ENCODE data around the gene RBP3. TPM values are rescaled to one million over a fixed set of nuclear protein-coding genes. Genes with fewer than 3 reads are reported as not detected.

Gene RBP3
- total and polyA plus RNA-seq, 7 donors, result not detected

GRCh38 chr10:47404937-47405336 lies 56.8 kb downstream of the RBP3 start:
- Histone ChIP-seq H3K4me1 (peaks cover 0 to 21% (median 15%) of the 10 kb centered on the region in 4 donors), H3K4me3 (no peak overlapping the region), H3K27ac (no peak overlapping the region), H3K9me3 (no peaks in the 10 kb centered on the region), H3K27me3 (no peaks in the 10 kb centered on the region), H3K36me3 (no peaks in the 10 kb centered on the region)
- intact Hi-C loops (cut with DNase I), result no loop called here
- DNase-seq, result no peak
- TF ChIP-seq, protein P1, sequence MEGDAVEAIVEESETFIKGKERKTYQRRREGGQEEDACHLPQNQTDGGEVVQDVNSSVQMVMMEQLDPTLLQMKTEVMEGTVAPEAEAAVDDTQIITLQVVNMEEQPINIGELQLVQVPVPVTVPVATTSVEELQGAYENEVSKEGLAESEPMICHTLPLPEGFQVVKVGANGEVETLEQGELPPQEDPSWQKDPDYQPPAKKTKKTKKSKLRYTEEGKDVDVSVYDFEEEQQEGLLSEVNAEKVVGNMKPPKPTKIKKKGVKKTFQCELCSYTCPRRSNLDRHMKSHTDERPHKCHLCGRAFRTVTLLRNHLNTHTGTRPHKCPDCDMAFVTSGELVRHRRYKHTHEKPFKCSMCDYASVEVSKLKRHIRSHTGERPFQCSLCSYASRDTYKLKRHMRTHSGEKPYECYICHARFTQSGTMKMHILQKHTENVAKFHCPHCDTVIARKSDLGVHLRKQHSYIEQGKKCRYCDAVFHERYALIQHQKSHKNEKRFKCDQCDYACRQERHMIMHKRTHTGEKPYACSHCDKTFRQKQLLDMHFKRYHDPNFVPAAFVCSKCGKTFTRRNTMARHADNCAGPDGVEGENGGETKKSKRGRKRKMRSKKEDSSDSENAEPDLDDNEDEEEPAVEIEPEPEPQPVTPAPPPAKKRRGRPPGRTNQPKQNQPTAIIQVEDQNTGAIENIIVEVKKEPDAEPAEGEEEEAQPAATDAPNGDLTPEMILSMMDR (IDR thresholded peaks at IDR 0.05), result no peak
- TF ChIP-seq POLR2A (IDR thresholded peaks at IDR 0.05), result no peak
- TF ChIP-seq EP300 (IDR thresholded peaks at IDR 0.05), result no peak
- TF ChIP-seq POLR2AphosphoS5 (IDR thresholded peaks at IDR 0.05), result no peak
- 97 to 98% methylated on average over 2 of the region's 2 CpGs for WGBS, 2 donors

- no peaks in the 10 kb centered on the region for H3K27me3 ChIP-seq
- intact Hi-C loops (cut with DNase I), result no loop called here
- H3K4me3 ChIP-seq, result no peak overlapping the region
- no peaks in the 10 kb centered on the region for H3K36me3 ChIP-seq
- peaks cover 0 to 21% (median 15%) of the 10 kb centered on the region in 4 donors for H3K4me1 ChIP-seq
- DNase-seq, result no peak
- H3K9me3 ChIP-seq, result no peaks in the 10 kb centered on the region
- 91 to 93% methylated on average over 11 of the region's 11 CpGs for WGBS, 2 donors
- no peak overlapping the region for H3K27ac ChIP-seq
- no peak for TF ChIP-seq EP300 (IDR thresholded peaks at IDR 0.05)
- TF ChIP-seq, protein P1 (IDR thresholded peaks at IDR 0.05), result no peak
- TF ChIP-seq POLR2A (IDR thresholded peaks at IDR 0.05), result no peak
- no peak for TF ChIP-seq POLR2AphosphoS5 (IDR thresholded peaks at IDR 0.05)
Measured at GRCh38 chr10:47405857-47406547, 57.8 kb downstream of the RBP3 start.

GRCh38 chr10:47406548-47406869 lies 58.3 kb downstream of the RBP3 start:
- Histone ChIP-seq H3K27me3 (no peaks in the 10 kb centered on the region), H3K9me3 (no peaks in the 10 kb centered on the region), H3K36me3 (no peaks in the 10 kb centered on the region), H3K4me3 (no peak overlapping the region), H3K27ac (no peak overlapping the region), H3K4me1 (peaks cover 0 to 21% (median 15%) of the 10 kb centered on the region in 4 donors)
- no peak for TF ChIP-seq POLR2AphosphoS5 (IDR thresholded peaks at IDR 0.05)
- no peak for TF ChIP-seq EP300 (IDR thresholded peaks at IDR 0.05)
- TF ChIP-seq, protein P1 (IDR thresholded peaks at IDR 0.05), result no peak
- TF ChIP-seq POLR2A (IDR thresholded peaks at IDR 0.05), result no peak
- WGBS, 2 donors, result 82 to 91% methylated on average over 4 of the region's 4 CpGs
- DNase-seq, result no peak
- intact Hi-C loops (cut with DNase I), result no loop called here

DNA sequence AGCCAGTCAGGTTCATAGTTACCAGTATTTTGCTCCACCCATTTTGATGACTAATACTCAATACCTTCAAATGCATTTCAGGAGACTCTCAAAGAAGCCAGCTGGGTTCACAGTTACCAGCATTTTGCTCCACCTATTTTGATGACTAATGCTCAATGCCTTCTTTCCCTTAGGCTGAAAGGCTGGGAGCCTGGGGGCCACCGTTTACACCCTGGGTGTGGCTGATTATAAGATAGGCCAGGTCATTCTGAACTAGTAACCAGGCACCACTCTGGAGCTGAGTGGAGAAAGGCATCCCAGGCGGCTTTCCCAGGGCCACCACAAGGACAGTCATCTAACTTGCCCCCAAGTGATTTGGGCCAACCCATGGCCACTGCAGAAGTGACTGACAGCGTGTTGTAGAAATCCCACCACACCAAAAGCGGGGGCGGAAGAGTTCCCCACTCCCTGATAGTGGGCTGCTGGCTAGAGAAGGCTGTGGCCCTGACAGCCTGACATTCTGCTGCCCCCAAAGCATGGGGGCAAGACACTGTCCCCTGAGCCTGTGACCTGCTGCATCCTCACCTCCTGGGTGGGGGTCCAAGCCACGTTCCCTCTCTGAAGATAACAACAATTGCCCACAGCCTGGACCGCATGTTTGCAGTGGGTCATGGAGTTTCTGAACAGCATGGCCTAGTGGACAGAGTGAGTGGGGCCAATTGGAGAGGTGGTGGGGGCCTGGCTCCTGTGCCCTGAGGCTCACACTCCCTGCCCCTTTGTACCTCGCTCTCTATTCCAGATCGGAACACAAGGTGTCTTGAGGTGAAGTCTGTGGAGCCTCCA lies 58.9 kb downstream of the RBP3 start:
- H3K4me3 ChIP-seq, result no peak overlapping the region
- H3K36me3 ChIP-seq, result no peaks in the 10 kb centered on the region
- TF ChIP-seq POLR2AphosphoS5 (IDR thresholded peaks at IDR 0.05) (no peak), EP300 (IDR thresholded peaks at IDR 0.05) (no peak), POLR2A (IDR thresholded peaks at IDR 0.05) (no peak)
- TF ChIP-seq, protein P1 (IDR thresholded peaks at IDR 0.05), result no peak
- H3K4me1 ChIP-seq, result peaks cover 0 to 20% (median 15%) of the 10 kb centered on the region in 4 donors
- H3K9me3 ChIP-seq, result no peaks in the 10 kb centered on the region
- no peak overlapping the region for H3K27ac ChIP-seq
- no peaks in the 10 kb centered on the region for H3K27me3 ChIP-seq
- DNase-seq, result no peak
- intact Hi-C loops (cut with DNase I), result no loop called here
- WGBS, 2 donors, result 80 to 88% methylated on average over 9 of the region's 9 CpGs

Other genes with a start within 250 kb of the RBP3 start
- gene GDF10, start 48.2 kb upstream of the RBP3 start, total RNA-seq, result 10 to 100 TPM in 1 of 4 donors, 1 to 10 TPM in 3; 3.8 to 11.9 (median 4.9) TPM
- gene GDF10, start 48.2 kb upstream of the RBP3 start, polyA plus RNA-seq, result under 1 TPM in 1 of 3 donors, not detected in 2; 0.67 TPM
- gene GDF2, start 25.9 kb upstream of the RBP3 start, total RNA-seq, result not detected
- not detected for gene GDF2, start 25.9 kb upstream of the RBP3 start, polyA plus RNA-seq
- gene ZNF488, start 35.9 kb downstream of the RBP3 start, total RNA-seq, result under 1 TPM in 1 of 4 donors, not detected in 3; 0.16 TPM
- gene ZNF488, start 35.9 kb downstream of the RBP3 start, polyA plus RNA-seq, result under 1 TPM; 0.60 to 0.82 (median 0.69) TPM
- gene ANXA8, start 135.8 kb downstream of the RBP3 start, total RNA-seq, result under 1 TPM in 3 of 4 donors, not detected in 1; 0.16 to 0.55 (median 0.36) TPM
- under 1 TPM in 2 of 3 donors, not detected in 1; 0.12 to 0.60 TPM for gene ANXA8, start 135.8 kb downstream of the RBP3 start, polyA plus RNA-seq
- not detected for gene FAM25G, start 143.3 kb downstream of the RBP3 start, total RNA-seq
- 10 to 100 TPM in 1 of 3 donors, 1 to 10 TPM in 1, not detected in 1; 1.8 to 12.5 TPM for gene FAM25G, start 143.3 kb downstream of the RBP3 start, polyA plus RNA-seq
- 1 to 10 TPM; 4.2 to 7.7 (median 6.5) TPM for gene AGAP9, start 175.3 kb downstream of the RBP3 start, total RNA-seq
- gene AGAP9, start 175.3 kb downstream of the RBP3 start, polyA plus RNA-seq, result 1 to 10 TPM in 2 of 3 donors, under 1 TPM in 1; 0.60 to 8.2 (median 1.2) TPM

All from sigmoid colon (tissue), 7 donors.